HT-29 (cell line): ENCODE results near the gene RTN4. TPM values are rescaled to one million over a fixed set of nuclear protein-coding genes. Genes with fewer than 3 reads are reported as not detected.

Experiments used
- DNase-seq: peaks from one replicate; pipeline ENCODE4 v3.0.0-alpha.2; 2015; ENCODE audit warnings: low spot score
- total RNA-seq: library from RNA; depleted of rRNA; stranded (reverse); fragments of >200 nt; shearing (Covaris generic); gene quantifications from 2 replicates; pipeline ENCODE4 v1.2.3, GENCODE V29; 2014

RTN4 gene
- total RNA-seq, 1 experiment from 2014 or later: 138 TPM

GRCh38 chr2:54969940-54970338 lies 80.3 kb downstream of the RTN4 start:
- DNase-seq: no peak

GRCh38 chr2:54969295-54969939 lies 80.8 kb downstream of the RTN4 start:
- no peak for DNase-seq

- no peak for DNase-seq
Observed at GRCh38 chr2:54968561-54969218, 81.6 kb downstream of the RTN4 start.

- no peak for DNase-seq
Observed at GRCh38 chr2:54967759-54968365, 82.4 kb downstream of the RTN4 start.

- no peak for DNase-seq
Observed at GRCh38 chr2:54967269-54967668, 83.0 kb downstream of the RTN4 start.

GRCh38 chr2:54966837-54967236 lies 83.4 kb downstream of the RTN4 start:
- DNase-seq: no peak

- DNase-seq: no peak
Observed at GRCh38 chr2:54966165-54966832, 84.0 kb downstream of the RTN4 start.

GRCh38 chr2:54965425-54965824 lies 84.8 kb downstream of the RTN4 start:
- DNase-seq: no peak

GRCh38 chr2:54964816-54965215 lies 85.4 kb downstream of the RTN4 start:
- no peak for DNase-seq

- DNase-seq: no peak
Observed at GRCh38 chr2:54964271-54964670, 86.0 kb downstream of the RTN4 start.

GRCh38 chr2:54963476-54963875 lies 86.8 kb downstream of the RTN4 start:
- peak; percentile 41 for DNase-seq

GRCh38 chr2:54962935-54963440 lies 87.3 kb downstream of the RTN4 start:
- peak; percentile 56 for DNase-seq

- no peak for DNase-seq
Observed at GRCh38 chr2:54962511-54962910, 87.7 kb downstream of the RTN4 start.

GRCh38 chr2:54960164-54960563 lies 90.1 kb downstream of the RTN4 start:
- DNase-seq: no peak

- DNase-seq: no peak
Observed at GRCh38 chr2:54958717-54959371, 91.4 kb downstream of the RTN4 start.

- DNase-seq: no peak
Observed at GRCh38 chr2:54957321-54957999, 92.8 kb downstream of the RTN4 start.

GRCh38 chr2:54956111-54956627 lies 94.1 kb downstream of the RTN4 start:
- peak; percentile 79 for DNase-seq

GRCh38 chr2:54955358-54956110 lies 94.7 kb downstream of the RTN4 start:
- DNase-seq: no peak

GRCh38 chr2:54954705-54955357 lies 95.4 kb downstream of the RTN4 start:
- no peak for DNase-seq

- DNase-seq: no peak
Observed at GRCh38 chr2:54954158-54954557, 96.1 kb downstream of the RTN4 start.
